Muscle layer of colon (tissue), 2 donors: ENCODE data around the gene RPS21.

Experiments used
- H3K27ac ChIP-seq: one replicate; pipeline ENCODE4 v1.7.0; 2013; ENCODE audit warnings: low read depth, mild to moderate bottlenecking, low read length, moderate library complexity
- H3K27me3 ChIP-seq, 2 donors: one replicate each; pipeline ENCODE4 v1.7.0; 2013; ENCODE audit warnings: low read length in 2 of 2, mild to moderate bottlenecking in 2 of 2; ENCODE audit not compliant: insufficient read depth in 2 of 2, control insufficient read depth in 1 of 2
- H3K36me3 ChIP-seq: one replicate; pipeline ENCODE4 v1.7.0; 2013; ENCODE audit warnings: mild to moderate bottlenecking, low read length; ENCODE audit not compliant: insufficient read depth
- H3K4me1 ChIP-seq: one replicate; pipeline ENCODE4 v1.7.0; 2013; ENCODE audit warnings: mild to moderate bottlenecking, low read length; ENCODE audit not compliant: insufficient read depth
- H3K4me3 ChIP-seq, 2 donors: one replicate each; pipeline ENCODE4 v1.7.0; 2013; ENCODE audit warnings: low read length in 2 of 2, low read depth in 1 of 2, mild to moderate bottlenecking in 1 of 2, moderate library complexity in 1 of 2
- H3K9ac ChIP-seq: one replicate; pipeline ENCODE4 v1.7.0; 2013; ENCODE audit warnings: low read length
- H3K9me3 ChIP-seq: one replicate; pipeline ENCODE4 v1.7.0; 2013; ENCODE audit warnings: mild to moderate bottlenecking, low read length
- donor health status: abdominal sarcoma.
- donor health status: Adenocarcinoma of cecum.

RPS21 gene

GRCh38 chr20:62377064-62377461, 9.8 kb upstream of the RPS21 start:
- H3K9ac ChIP-seq = peak overlapping the region; percentile 45
- H3K4me3 ChIP-seq = peak overlapping the region in 1 of 2 donors; percentile 14
- H3K27ac ChIP-seq = peak overlapping the region; percentile 88
- no peaks in the 10 kb centered on the region for H3K36me3 ChIP-seq
- no peaks in the 10 kb centered on the region for H3K9me3 ChIP-seq
- H3K4me1 ChIP-seq = peaks cover 62% of the 10 kb centered on the region
- H3K27me3 ChIP-seq = no peaks in the 10 kb centered on the region

GRCh38 chr20:62377615-62378178, 9.2 kb upstream of the RPS21 start:
- H3K27ac ChIP-seq = peak overlapping the region; percentile 88
- peak overlapping the region in 1 of 2 donors; percentile 14 for H3K4me3 ChIP-seq
- peak overlapping the region; percentile 45 for H3K9ac ChIP-seq
- no peaks in the 10 kb centered on the region for H3K36me3 ChIP-seq
- H3K9me3 ChIP-seq = no peaks in the 10 kb centered on the region
- no peaks in the 10 kb centered on the region for H3K27me3 ChIP-seq
- H3K4me1 ChIP-seq = peaks cover 63% of the 10 kb centered on the region

GRCh38 chr20:62378215-62378614, 8.7 kb upstream of the RPS21 start:
- Histone ChIP-seq H3K9me3 (no peaks in the 10 kb centered on the region), H3K27ac (peak overlapping the region; percentile 88), H3K9ac (no peak overlapping the region), H3K27me3 (no peaks in the 10 kb centered on the region), H3K4me1 (peaks cover 61% of the 10 kb centered on the region), H3K36me3 (no peaks in the 10 kb centered on the region), H3K4me3 (peak overlapping the region in 1 of 2 donors; percentile 14)

GRCh38 chr20:62381202-62381797, 5.6 kb upstream of the RPS21 start:
- Histone ChIP-seq H3K9ac (no peak overlapping the region), H3K27ac (no peak overlapping the region), H3K4me3 (no peak overlapping the region)

GRCh38 chr20:62381842-62382241, 5.1 kb upstream of the RPS21 start:
- no peak overlapping the region for H3K27ac ChIP-seq
- no peaks in the 10 kb centered on the region for H3K27me3 ChIP-seq
- no peak overlapping the region for H3K9ac ChIP-seq
- no peaks in the 10 kb centered on the region for H3K9me3 ChIP-seq
- no peaks in the 10 kb centered on the region for H3K36me3 ChIP-seq
- H3K4me3 ChIP-seq = no peak overlapping the region
- H3K4me1 ChIP-seq = peaks cover 33% of the 10 kb centered on the region

More at GRCh38 chr20:62381202-62381797, 5.6 kb upstream of the RPS21 start:
- peaks cover 38% of the 10 kb centered on the region for H3K4me1 ChIP-seq
- no peaks in the 10 kb centered on the region for H3K9me3 ChIP-seq
- H3K36me3 ChIP-seq = no peaks in the 10 kb centered on the region
- no peaks in the 10 kb centered on the region for H3K27me3 ChIP-seq

- no peak overlapping the region for H3K27ac ChIP-seq
- no peaks in the 10 kb centered on the region for H3K36me3 ChIP-seq
- no peaks in the 10 kb centered on the region for H3K27me3 ChIP-seq
- no peak overlapping the region for H3K9ac ChIP-seq
- peaks cover 29% of the 10 kb centered on the region for H3K4me1 ChIP-seq
- H3K4me3 ChIP-seq = no peak overlapping the region
- H3K9me3 ChIP-seq = no peaks in the 10 kb centered on the region
Observed at GRCh38 chr20:62382306-62383198, 4.4 kb upstream of the RPS21 start.

- Histone ChIP-seq H3K9ac (peak overlapping the region; percentile 89), H3K9me3 (no peaks in the 10 kb centered on the region), H3K36me3 (peaks cover 19% of the 10 kb centered on the region), H3K4me1 (peaks cover 20% of the 10 kb centered on the region), H3K4me3 (peak overlapping the region; percentile 88 to 95), H3K27me3 (no peaks in the 10 kb centered on the region), H3K27ac (peak overlapping the region; percentile 91)
Observed at GRCh38 chr20:62387219-62387913, 463 bp downstream of the RPS21 start.

GRCh38 chr20:62387933-62388635, 1.2 kb downstream of the RPS21 start:
- Histone ChIP-seq H3K36me3 (peaks cover 21% of the 10 kb centered on the region), H3K4me1 (peaks cover 14% of the 10 kb centered on the region), H3K9me3 (no peaks in the 10 kb centered on the region), H3K4me3 (peak overlapping the region; percentile 88 to 95), H3K27me3 (no peaks in the 10 kb centered on the region), H3K9ac (peak overlapping the region; percentile 89), H3K27ac (peak overlapping the region; percentile 91)

GRCh38 chr20:62388839-62389600, 2.1 kb downstream of the RPS21 start:
- no peaks in the 10 kb centered on the region for H3K27me3 ChIP-seq
- no peak overlapping the region for H3K27ac ChIP-seq
- H3K4me1 ChIP-seq = peaks cover 14% of the 10 kb centered on the region
- no peak overlapping the region for H3K9ac ChIP-seq
- H3K36me3 ChIP-seq = peaks cover 26% of the 10 kb centered on the region
- H3K4me3 ChIP-seq = no peak overlapping the region
- no peaks in the 10 kb centered on the region for H3K9me3 ChIP-seq

GRCh38 chr20:62389601-62390087, 2.7 kb downstream of the RPS21 start:
- Histone ChIP-seq H3K9ac (no peak overlapping the region), H3K4me3 (no peak overlapping the region), H3K27me3 (no peaks in the 10 kb centered on the region), H3K27ac (no peak overlapping the region), H3K36me3 (peaks cover 26% of the 10 kb centered on the region), H3K9me3 (no peaks in the 10 kb centered on the region), H3K4me1 (peaks cover 14% of the 10 kb centered on the region)
